HepG2 (cell line): ENCODE data around the gene STAT5A. TPM values are rescaled to one million over a fixed set of nuclear protein-coding genes. Genes with fewer than 3 reads are reported as not detected.

ENCODE experiments used
- ARID5B ChIP-seq: IDR thresholded peaks from 2 replicates; pipeline ENCODE4 v1.4.0; 2020; ENCODE audit warnings: mild to moderate bottlenecking, missing genetic modification reagents
- PCBP2 ChIP-seq: fragments of 200-400 bp; formaldehyde crosslinking; optimal IDR thresholded peaks from 2 replicates; pipeline ENCODE3; 2018; ENCODE audit warnings: low read length, low read depth; ENCODE audit not compliant: poor library complexity, severe bottlenecking
- SNAPC4 ChIP-seq: sonication (generic); formaldehyde crosslinking; IDR thresholded peaks from 2 replicates; pipeline ENCODE4 v1.4.0; 2020; ENCODE audit warnings: mild to moderate bottlenecking, missing genetic modification reagents
- SP1 ChIP-seq, 2 experiments: fragments of 450-650 bp in 1 of 2; sonication (generic) in 1 of 2; formaldehyde crosslinking in 1 of 2; IDR thresholded peaks; 2 replicates each; pipeline versions ENCODE4 v1.4.0 to v1.6.1; 2016 to 2020; ENCODE audit warnings: missing genetic modification reagents in 1 of 2
- ZHX2 ChIP-seq, 2 experiments: sonication (generic) in 1 of 2; formaldehyde crosslinking in 1 of 2; IDR thresholded peaks; 2 replicates each; pipeline versions ENCODE4 v1.6.1 to v1.9.0; 2014 to 2022; ENCODE audit warnings: antibody characterized with exemption in 1 of 2, borderline replicate concordance in 1 of 2, inconsistent platforms in 1 of 2, low read depth in 1 of 2, missing genetic modification reagents in 1 of 2
- ZNF251 ChIP-seq: sonication (generic); formaldehyde crosslinking; IDR thresholded peaks from 2 replicates; pipeline ENCODE4 v1.9.0; 2021; ENCODE audit warnings: mild to moderate bottlenecking, missing genetic modification reagents
- ZNF614 ChIP-seq: IDR thresholded peaks from 2 replicates; pipeline ENCODE4 v1.6.1; 2018; ENCODE audit warnings: missing biosample characterization, missing genetic modification reagents, inconsistent platforms, borderline replicate concordance
- polyA plus RNA-seq, 8 experiments: library from polyadenylated mRNA; depleted of rRNA in 3 of 8; stranded (reverse) in 7 of 8; unstranded in 1 of 8; fragments of >200 nt; fragmentation: Illumina TruSeq in 4 of 8; extraction: Trizol in 4 of 8; gene quantifications; 2 replicates each; pipeline versions ENCODE4 v1.2.1 to v1.2.3, GENCODE V29; 2011 to 2016; ENCODE audit warnings: low read depth in 4 of 8, missing spikeins in 1 of 8, mixed read lengths in 1 of 8; ENCODE audit not compliant: insufficient read depth in 1 of 8
- total RNA-seq, 5 experiments: library from RNA; depleted of rRNA; stranded (reverse); fragments of >200 nt; fragmentation: Illumina TruSeq; extraction: Trizol; gene quantifications; 2 replicates each; pipeline ENCODE4 v1.2.3, GENCODE V29; 2016; ENCODE audit warnings: low read depth in 1 of 5
- TF ChIP-seq, protein P1 (sequence below): sonication (generic); formaldehyde crosslinking; IDR thresholded peaks from 2 replicates; pipeline ENCODE4 v1.9.0; 2022; ENCODE audit warnings: low read depth, missing genetic modification reagents

Gene STAT5A
- total and polyA plus RNA-seq, 2 of the 13 experiments (the other 11 are each of a cell fraction or from before 2014, with no cell fraction given) = 1.4 to 4.1 TPM

- TF ChIP-seq ARID5B (CRISPR knock-in tag) (peak; percentile 31; the same call in 1 of the 2 replicates), ZHX2 (IDR thresholded peaks at IDR 0.05; ENCODE audit: low read depth) (no peak), ZHX2 (CRISPR knock-in tag; IDR thresholded peaks at IDR 0.05; ENCODE audit: borderline replicate concordance) (no peak), SNAPC4 (CRISPR knock-in tag) (no peak), ZNF251 (CRISPR knock-in tag) (no peak), ZNF614 (peak; percentile 65; the same call in 1 of the 2 replicates), SP1 (IDR thresholded peaks at IDR 0.05) (no peak), SP1 (CRISPR knock-in tag; IDR thresholded peaks at IDR 0.05) (no peak), PCBP2 (no peak)
- TF ChIP-seq, protein P1, sequence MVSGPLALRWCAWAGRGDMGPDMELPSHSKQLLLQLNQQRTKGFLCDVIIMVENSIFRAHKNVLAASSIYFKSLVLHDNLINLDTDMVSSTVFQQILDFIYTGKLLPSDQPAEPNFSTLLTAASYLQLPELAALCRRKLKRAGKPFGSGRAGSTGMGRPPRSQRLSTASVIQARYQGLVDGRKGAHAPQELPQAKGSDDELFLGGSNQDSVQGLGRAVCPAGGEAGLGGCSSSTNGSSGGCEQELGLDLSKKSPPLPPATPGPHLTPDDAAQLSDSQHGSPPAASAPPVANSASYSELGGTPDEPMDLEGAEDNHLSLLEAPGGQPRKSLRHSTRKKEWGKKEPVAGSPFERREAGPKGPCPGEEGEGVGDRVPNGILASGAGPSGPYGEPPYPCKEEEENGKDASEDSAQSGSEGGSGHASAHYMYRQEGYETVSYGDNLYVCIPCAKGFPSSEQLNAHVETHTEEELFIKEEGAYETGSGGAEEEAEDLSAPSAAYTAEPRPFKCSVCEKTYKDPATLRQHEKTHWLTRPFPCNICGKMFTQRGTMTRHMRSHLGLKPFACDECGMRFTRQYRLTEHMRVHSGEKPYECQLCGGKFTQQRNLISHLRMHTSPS = no peak
These were observed 40.6 kb upstream of the STAT5A start (continued) for GRCh38 chr17:42247734-42248133.
